ENCODE data around the gene C6orf62.
A peak's percentile ranks its signal among the peaks of the same experiment; 100 is the strongest.
"Not testable (repeated sequence)": the region's sequence is repeated elsewhere in the genome, so short reads cannot be mapped to it uniquely, and the experiment has no call there.

Gene C6orf62

DNA sequence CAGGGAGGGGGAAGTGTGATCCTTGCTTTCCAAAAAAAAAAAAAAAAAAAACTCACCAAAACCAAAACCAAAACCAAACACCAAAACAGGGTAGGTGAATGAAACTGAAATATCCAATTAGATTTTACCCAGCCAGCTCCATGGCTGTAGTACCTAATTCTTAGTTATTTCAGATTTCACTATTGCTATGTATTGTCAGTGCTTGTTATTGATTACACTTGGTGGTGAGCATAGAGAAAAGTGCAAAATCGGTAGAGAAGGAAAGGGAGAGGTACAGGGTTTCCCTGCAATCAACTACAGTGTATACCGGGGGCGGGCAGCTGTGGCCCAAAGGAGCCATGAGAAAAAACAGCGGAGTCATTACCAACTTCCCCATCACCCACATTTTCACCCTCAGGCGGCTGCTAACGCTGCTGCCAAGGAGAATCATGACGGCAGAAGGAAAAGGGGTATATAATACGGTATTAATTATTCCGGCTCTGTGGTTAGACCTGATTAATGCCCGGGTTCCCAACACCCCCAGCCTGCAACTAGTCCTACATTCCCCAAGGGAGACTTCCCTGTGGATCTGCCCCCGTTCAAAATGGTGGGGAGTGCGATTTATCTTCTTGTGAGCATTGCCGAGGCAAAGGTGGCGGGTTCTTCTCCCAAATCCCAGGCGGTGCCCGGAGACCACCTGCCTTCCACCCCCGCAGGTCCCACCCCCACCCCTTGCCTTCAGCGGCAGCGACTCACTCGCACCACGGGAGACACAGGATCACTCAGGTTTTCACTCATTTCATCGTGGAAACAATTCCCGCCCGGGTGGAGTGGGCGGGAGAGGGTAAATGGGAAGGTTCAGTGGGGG, at the start of gene C6orf62:
C6orf62 (minus strand) TSS at position 30 of the 847 bp plus-strand sequence. CDS start 486 bp downstream, outside the sequence.
- DNase-seq (ENCODE audit: low read depth), result peak; percentile 22

DNA sequence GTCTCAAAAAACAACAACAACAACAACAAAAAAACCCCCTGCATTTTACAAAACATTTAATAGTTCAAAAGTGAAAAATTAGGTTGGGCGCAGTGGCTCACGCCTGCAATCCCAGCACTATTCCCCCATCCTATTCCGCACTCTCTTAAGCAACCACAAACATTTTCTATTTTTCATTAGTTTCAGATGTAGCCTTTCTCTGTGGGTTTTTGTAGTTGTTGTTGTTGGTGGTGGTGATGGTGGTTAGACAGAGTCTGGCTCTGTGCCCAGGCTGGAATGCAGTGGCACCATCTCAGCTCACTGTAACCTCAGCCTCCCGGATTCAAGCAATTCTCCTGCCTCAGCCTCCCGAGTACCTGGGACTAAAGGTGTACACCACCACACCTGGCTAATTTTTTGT, 49.4 kb upstream of the C6orf62 start:
- no peak for DNase-seq (ENCODE audit: low read depth)

DNA sequence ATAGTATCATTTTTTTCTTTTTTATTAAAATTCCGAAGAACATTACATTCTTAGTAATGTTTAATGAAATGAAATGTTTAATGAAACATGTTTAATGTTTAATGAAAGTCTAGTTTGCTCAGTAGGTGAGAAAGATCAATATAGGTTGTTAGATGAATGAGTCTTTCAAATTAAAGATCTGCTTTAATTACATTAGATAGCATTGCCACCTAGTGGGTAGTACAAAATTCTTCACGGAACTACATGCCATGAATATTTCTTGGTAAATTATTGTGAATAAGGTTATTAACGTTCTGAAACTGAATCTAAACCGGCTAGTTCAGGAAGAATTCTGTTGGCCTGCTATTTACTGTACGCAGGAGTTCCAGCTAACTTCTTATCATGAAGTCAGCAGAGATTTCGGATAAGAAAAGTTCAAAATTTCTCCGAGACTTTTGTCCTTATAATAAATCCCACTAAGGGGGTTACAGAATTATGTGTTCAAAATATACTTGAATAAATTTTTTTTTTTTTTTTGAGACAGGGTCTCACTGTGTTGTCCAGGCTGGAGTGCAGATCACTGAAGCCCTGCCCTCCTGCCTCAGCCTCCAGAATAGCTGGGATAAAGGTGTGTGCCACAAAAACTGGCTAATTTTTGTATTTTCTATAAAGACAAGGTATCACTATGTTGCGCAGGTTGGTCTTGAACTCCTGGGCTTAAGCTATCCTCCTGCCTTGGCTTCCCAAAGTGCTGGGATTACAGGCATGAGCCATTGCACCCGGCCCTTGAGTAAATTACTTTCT, 47.9 kb upstream of the C6orf62 start:
- DNase-seq (ENCODE audit: low read depth), result no peak

DNA sequence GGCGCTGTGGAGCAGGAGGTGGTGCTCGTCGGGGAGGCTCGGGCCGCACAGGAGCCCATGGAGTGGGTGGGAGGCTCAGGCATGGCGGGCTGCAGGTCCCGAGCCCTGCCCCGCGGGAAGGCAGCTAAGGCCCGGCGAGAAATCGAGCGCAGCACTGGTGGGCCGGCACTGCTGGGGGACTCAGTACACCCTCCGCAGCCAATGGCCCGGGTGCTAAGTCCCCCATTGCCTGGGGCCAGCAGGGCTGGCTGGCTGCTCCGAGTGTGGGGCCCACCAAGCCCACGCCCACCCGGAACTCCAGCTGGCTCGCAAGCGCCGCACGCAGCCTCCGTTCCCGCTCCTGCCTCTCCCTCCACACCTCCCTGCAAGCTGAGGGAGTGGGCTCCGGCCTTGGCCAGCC, 47.0 kb upstream of the C6orf62 start:
- DNase-seq (ENCODE audit: low read depth), result not testable (repeated sequence)

DNA sequence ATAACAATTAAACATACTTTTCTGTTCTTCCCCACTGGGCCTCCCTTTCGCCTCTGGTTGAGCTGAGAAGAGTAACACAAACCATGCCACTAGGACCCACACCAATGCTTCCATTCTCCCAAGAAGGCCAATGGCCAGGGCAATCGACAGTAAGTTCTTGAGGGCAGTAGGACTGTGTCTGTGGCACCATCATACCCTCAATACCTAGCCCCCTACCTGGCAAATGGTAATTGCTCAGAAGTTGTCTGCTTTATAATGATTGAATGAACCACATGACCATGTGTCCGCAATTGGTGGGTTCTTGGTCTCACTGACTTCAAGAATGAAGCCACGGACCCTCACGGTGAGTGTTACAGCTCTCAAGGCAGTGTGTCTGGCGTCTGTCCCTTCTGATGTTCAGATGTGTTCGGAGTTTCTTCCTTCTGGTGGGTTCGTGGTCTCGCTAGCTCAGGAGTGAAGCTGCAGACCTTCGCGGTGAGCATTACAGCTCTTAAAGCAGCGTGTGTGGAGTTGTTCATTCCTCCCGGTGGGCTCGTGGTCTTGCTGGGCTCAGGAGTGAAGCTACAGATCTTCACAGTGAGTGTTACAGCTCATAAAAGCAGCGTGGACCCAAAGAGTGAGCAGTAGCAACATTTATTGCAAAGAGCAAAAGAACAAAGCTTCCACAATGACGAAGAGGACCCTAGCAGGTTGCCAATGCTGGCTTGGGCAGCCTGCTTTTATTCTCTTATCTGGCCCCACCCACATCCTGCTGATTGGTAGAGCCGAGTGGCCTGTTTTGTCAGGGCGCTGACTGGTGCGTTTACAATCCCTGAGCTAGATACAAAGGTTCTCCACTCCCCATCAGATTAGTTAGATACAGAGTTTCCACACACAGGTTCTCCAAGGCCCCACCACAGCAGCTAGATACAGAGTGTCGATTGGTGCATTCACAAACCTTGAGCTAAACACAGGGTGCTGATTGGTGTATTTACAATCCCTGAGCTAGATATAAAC, 46.2 kb upstream of the C6orf62 start:
- DNase-seq (ENCODE audit: low read depth), result not testable (repeated sequence)

DNA sequence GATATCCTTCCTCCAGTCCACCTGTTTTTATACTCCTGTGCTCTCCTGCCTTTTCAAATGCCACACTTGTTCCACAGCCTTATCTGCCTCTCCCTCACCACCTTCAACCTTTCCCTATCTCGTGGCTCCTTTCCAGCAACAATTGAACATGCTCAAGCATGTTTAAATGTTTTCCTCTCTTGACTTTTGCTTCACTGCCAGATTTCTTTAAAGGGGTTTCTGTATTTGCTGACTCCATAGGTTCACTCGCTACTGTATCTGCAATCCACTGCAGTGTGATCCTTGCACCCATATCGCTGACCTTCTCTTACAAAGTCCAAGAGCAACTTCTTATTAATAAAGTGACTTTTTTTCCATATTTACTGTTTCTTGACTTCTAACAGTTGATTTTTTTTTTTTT, 44.6 kb upstream of the C6orf62 start:
- DNase-seq (ENCODE audit: low read depth), result no peak

DNA sequence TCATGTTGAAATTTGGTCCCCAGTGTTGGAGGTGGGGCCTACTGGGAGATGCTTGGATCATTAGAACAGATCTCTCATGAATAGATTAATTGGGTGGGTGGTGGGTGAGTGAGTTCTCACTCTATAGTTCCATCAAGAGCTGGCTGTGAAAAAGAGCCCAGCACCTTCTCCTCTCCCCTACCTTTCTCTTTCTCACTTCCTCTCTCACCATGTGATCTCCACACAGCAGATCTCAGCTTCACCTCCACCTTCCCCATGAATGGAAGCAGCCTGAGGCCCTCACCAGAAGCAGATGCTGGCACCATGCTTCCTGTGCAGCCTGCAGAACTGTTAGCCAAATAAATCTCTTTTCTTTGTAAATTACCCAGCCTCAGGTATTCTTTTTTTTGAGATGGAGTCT, 42.9 kb upstream of the C6orf62 start:
- no peak for DNase-seq (ENCODE audit: low read depth)

DNA sequence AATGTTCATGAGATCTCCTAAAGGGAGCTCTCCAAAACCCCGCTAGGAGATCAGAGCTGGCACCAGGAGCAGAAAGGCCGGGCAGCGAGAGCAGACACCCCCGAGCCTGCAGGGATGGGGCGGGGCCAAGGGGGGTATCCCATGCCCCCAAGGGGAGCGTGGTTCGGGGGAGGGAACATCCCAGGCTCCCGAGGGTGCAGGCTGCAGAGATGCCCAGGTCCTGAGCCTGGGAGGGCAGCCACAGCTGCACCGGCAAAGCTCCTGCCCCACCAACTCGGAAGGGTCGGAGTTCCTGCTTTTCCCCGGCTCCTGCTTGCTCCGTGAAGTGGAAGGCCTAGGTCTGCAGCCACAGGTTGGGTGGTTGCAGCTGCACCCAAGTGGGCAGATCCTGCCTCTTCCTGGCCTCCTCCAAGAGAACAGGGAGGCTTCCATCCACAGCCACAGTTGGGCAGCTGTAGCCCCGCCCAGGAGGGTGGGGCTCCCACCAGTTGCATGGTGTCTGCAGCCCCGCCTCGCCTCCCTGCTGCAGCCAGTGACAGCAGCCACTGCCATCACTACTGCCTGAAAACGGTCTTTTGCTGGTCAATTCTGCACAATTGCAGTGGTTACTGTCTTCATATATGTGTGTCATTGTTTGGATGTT, 42.4 kb upstream of the C6orf62 start:
- DNase-seq (ENCODE audit: low read depth), result no peak

DNA sequence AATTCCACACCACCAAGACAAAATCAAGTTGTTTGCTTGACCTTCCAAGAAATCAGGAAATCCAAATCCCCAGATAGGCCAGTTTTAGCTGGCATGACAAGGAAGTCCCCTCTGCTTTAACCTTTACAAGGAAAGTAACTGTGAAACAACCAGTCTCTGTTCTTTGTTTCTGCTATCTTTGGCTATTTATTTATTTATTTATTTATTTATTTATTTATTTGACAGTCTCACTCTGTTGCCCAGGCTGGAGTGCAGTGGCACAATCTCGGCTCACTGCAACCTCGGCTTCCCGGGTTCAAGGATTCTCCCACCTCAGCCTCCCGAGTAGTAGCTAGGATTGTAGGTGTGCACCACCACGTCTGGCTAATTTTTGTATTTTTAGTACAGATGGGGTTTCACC, 41.3 kb upstream of the C6orf62 start:
- no peak for DNase-seq (ENCODE audit: low read depth)

DNA sequence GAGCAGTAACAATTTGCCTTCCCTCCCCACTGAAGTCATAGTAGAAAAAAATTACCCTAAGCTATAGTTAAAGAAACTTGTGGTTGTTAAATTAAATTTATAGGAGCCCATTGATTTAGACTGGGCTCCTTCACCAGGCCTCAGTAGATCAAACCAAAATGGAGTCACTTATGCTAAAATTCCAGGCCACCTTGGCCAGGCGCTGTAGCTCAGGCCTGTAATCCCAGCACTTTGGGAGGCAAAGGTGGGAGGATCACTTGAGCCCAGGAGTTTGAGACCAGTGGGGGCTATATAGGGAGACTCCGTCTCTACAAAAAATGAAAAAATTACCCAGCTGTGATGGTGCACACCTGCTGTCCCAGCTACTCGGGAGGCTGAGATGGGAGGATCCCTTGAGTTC, 40.8 kb upstream of the C6orf62 start:
- no peak for DNase-seq (ENCODE audit: low read depth)

DNA sequence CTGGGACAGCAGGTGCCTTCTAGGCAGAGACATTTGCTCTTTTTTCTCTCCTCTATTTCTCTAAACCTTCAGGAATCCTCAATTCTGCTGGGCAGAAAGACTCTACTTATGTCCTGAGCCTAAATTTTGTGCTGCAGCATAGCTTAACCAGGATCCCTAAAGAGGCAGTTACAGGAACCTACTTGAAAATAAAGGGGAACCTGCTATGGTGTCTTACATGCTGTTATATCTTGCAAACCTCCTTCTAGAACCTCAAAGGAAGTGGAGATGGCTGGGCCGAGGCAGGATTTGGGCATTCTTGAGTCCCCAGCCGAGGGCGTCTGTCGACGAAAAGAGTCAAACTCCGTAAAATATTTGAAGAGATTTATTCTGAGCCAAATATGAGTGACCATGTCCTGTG, 38.7 kb upstream of the C6orf62 start:
- no peak for DNase-seq (ENCODE audit: low read depth)

DNA sequence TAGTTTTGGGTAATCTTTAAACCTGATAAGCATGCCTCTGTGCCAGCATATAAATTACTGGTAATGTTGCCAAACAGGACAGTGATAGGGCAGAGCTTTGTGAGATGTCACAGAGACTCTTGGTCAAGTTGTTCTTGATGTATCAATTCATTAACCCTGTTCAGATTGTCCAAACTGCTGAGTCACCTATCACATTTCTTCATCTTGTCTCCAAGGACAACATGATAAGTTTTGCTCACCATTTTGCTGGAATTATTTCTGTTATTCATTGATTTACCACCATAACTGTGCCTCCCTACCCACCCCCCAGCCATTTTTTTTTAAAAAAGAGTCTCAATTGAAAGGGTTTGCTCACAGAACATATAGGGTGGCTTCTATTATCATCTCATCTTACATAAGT, 36.3 kb upstream of the C6orf62 start:
- no peak for DNase-seq (ENCODE audit: low read depth)

DNA sequence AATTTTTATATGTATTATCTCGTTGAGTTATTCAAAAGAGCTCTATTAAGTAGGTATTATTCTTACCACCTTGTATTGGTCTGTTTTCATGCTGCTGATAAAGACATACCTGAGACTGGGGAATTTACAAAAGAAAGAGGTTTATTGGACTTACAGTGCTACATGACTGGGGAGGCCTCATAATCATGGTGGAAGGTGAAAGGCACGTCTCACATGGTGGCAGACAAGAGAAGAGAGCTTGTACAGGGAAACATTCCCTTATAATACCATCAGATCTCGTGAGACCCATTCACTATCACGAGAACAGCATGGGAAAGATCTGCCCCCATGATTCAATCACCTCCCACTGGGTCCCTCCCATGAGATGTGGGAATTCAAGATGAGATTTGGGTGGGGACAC, 35.4 kb upstream of the C6orf62 start:
- not testable (repeated sequence) for DNase-seq (ENCODE audit: low read depth)

DNA sequence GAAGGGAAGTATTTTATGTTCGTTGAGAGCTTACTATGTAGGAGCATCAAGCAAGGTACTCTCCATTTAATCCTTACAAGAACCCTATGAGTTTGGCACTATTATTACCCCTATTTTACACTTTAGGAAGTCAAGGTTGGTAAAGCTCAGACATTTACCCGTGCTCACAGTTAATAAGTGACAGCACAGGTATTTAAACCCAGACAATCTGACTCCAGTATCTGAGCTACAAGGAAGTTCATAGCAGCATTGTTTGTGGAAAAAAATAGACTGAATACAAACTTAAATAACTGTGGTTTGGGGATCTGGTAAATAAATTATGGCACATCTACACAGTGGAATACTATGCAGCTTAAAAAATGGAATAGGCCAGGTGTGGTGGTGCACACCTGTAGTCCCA, 34.6 kb upstream of the C6orf62 start:
- no peak for DNase-seq (ENCODE audit: low read depth)

DNA sequence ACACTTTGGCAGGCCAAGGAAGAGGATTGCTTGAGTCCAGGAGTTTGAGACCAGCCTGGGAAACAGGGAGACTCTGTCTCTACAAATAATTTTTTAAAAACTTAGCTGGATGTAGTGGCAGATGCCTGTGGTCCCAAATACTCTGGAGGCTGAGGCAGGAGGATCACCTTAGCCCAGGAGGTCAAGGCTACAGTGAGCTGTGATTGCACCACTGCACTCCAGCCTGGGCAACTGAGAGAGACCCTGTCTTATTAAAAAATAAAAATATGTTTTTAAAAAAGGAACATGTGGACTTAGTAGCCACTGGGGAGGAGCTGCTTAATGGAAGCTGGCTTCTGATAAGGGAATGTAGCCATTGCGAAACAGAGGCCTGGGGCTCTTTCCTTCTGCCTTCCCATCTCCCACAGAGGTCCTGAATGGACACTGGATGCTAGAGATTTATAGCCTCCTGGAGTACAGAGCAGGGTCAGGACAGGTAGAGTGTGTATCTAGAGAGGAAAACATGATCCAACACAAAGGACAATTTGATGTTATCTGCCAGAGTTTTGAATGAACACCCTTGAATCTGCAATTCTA, 34.1 kb upstream of the C6orf62 start:
- no peak for DNase-seq (ENCODE audit: low read depth)

DNA sequence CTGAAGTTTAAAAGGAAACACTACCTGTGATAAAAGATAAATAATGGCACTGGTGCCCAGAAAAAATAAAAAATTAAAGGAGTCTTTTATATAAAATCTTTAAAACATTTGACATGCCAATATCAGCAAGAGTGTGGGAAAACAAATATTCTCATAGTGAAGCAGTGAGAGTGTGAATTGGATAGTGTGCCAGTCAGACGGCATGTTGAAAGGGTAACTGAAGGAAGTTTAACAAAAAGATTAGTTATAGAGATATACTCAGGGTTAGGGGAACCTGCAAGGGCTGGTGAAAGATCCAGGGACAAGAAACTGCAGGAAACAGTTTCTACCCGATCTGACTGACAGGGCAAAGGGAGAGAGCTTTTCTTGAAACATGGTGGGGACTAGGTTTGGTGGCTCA, 33.5 kb upstream of the C6orf62 start:
- DNase-seq (ENCODE audit: low read depth), result no peak

DNA sequence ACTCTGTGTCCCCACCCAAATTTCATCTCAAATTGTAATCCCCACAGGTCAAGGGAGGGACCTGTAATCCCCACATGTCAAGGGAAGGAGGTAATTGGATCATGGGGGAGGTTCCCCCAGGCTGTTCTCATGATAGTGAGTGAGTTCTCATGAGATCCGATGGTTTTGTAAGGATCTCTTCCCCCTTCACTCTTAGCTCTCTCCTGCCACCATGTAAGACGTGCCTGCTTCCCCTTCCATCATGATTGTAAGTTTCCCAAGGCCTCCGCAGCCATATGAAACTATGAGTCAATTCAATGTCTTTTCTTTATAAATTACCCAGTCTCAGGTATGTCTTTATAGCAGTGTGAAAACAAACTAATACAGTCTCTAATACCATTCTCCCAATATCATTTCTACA, 31.9 kb upstream of the C6orf62 start:
- not testable (repeated sequence) for DNase-seq (ENCODE audit: low read depth)

DNA sequence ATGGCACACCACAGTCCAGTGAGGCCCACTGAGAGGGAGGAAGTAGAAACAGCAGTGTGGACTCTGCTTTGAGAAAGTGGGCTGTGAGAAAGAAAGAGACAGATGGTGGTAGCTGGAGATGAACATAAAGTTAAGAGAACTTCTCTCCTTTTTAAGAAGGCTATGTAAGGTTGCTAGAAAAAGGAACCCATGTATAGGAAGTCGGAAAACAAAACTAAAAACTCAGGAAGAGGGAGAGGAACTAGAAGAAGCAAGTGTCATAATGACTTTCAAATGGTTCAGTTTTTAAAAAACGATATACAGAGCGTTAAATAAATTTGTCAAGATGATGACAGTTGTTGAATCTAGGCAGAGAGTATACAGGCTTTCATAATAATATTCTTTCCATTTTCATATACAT, 30.3 kb upstream of the C6orf62 start:
- DNase-seq (ENCODE audit: low read depth), result no peak

DNA sequence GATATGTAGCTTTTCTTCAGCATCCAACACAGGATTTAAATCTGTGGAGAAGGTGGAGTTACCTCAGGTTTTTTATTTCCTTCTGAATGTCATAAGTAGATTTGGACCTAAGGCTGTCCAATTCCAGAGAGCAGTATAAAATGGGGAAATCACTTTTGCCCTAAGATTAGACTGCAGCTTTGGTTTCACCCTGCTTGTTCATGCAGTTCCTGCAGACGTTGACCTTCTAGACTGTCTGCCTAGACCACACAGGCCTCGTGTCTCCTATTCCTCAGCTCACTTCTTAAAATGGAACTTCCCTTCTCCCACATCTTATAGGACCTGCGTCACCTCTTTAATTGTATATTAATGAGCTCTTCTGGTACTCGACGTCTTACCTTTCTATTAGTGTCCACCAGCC, 26.0 kb upstream of the C6orf62 start:
- DNase-seq (ENCODE audit: low read depth), result no peak

DNA sequence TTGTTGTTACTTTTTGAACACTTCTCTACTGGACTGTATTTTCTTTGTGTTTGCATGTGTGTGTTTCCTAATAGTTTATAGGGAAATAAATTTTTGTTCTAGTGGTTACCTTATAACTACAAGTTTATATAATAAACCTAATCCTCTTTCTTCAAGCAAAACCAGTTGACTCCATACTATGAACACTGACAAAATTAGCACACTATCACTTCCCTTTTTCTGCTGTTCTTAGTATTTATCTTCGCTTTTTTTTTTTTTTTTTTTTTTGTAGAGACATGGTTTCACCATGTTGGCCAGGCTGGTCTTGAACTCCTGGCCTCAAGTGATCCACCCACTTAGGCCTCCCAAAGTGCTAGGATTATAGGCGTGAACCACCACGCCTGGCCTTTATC, 25.0 kb upstream of the C6orf62 start:
- no peak for DNase-seq (ENCODE audit: low read depth)

DNA sequence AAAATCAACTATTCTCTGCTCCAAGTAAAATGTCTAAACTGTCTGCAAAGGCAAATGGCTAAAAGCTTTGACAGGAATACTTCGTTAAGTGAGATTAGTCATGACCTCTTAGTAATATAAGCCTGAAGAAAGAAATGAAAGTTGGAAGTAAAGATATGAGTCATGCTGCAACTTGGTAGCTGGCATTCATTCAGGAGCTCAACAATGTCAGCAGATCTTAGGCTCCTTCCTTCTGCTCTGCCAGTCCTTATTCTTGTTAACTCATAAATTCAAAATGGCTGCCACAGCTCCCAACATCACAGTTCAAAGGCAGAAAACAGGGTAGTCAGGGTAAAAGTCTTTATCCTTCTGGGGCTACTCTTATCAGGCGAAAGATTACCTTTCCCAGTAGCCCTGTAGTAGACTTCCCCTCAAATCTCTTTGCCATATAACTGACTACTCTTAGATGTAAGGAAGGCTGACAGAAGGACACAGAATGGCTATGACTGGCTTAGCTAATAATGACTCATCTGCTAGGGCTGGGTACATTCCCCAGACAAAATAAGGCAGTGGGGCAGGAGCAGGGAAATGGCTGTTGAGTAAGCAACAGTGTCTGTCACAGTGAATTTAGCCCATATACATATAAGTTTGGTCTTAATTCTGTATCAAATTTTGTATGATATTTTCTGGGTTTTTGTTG, 24.4 kb upstream of the C6orf62 start:
- DNase-seq (ENCODE audit: low read depth), result no peak

Measured in stimulated activated CD4-positive, alpha-beta T cell treated with anti-CD3 and anti-CD28 coated beads, Interleukin-2, amount 100 ng/mL, for 4 hours (primary cell).